ENCODE measurements around the gene WNK3. TPM values are rescaled to one million over a fixed set of nuclear protein-coding genes. Genes with fewer than 3 reads are reported as not detected.
"Not testable (repeated sequence)": the region's sequence is repeated elsewhere in the genome, so short reads cannot be mapped to it uniquely, and the experiment has no call there.

Gene WNK3
- 15.8 to 17.2 TPM (median 15.9 TPM) in 3 replicates for total RNA-seq

DNA sequence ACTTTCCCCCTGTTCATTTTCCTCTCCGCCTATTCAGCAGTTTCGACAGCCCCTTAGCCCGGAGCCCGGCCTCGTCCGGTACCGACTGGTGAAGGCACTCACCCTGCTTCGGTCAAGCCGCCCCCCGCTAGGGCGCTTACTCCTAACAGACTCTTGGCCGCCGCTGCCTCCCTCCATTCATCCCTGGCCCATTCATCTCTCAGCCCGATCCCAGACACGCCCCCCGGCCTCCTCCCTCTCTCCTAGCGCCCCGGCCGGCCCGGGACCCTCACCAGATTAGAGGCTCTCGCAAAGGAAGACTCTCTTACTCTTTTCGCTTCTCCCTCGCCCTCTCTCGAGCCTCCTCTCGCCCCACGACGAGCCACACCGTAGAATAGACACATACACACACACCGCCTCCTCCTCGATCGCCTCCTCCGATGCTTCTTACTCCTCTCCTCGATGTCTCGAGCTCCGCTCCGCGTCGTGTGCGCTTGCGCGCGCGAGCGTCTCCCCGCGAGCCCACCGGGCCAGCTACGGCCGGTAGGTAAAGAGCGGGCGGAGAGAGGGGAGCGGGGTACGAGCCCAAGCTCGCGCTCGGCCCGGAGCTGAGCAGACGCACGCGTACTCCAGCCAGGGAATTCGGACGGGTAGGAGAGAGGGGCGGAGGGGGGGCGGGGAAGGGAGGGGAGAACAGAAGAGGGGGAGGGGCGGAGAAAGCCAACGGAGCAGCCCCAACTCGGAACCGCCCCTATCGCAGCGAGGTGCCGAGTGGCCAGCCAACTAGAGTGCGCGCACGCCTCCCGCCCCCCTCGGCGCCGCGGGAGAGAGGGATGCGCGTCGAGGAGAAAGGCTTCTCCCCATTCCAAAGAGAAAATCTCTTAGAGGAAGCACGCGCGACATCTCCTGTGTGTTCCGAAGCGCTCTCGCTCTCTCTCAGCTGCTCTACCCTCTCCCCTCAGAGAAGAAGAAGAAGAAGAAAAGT, at the start of gene WNK3:
WNK3 (minus strand) TSS at position 633 of the 964 bp plus-strand sequence.
- Mint-ChIP-seq H3K36me3 (peaks cover 3% of the 10 kb centered on the region), H3K27me3 (ENCODE audit: low read depth) (no peaks in the 10 kb centered on the region), H3K4me1 (peaks cover 26% of the 10 kb centered on the region), H3K4me3 (peak within 1 kb of the TSS; percentile 95), H3K9me3 (peaks cover 3% of the 10 kb centered on the region), H3K27ac (peak within 1 kb of the TSS; percentile 99)
- no peak for TF ChIP-seq CTCF (IDR thresholded peaks at IDR 0.05; ENCODE audit: unreplicated experiment)
- peak; percentile 69 to 78 for DNase-seq (ENCODE audit: low spot score in 2 of 2, unreplicated experiment in 2 of 2)

DNA sequence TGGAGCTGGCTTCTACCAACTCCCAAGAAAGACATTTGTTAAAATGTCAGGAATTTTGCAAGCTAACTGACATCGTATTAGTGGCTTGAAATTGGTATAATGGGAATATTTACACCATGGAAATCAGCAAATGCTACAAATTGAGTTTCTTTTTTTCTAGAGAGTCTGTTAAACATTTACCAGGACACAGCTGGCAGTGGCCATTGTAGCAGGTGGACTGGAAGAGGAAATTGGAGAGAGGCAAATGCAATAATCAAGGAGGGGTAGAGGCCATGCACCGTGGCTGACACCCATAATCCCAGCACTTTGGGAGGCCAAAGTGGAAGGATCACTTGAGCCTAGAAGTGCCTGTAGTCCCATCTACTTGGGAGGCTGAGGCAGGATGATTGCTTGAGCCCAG, 49.4 kb upstream of the WNK3 start:
- TF ChIP-seq CTCF (IDR thresholded peaks at IDR 0.05; ENCODE audit: unreplicated experiment): no peak
- no peaks in the 10 kb centered on the region for H3K4me1 Mint-ChIP-seq
- H3K27ac Mint-ChIP-seq: no peak overlapping the region
- no peak for DNase-seq (ENCODE audit: low spot score in 2 of 2, unreplicated experiment in 2 of 2)
- H3K27me3 Mint-ChIP-seq (ENCODE audit: low read depth): no peaks in the 10 kb centered on the region
- H3K9me3 Mint-ChIP-seq: peaks cover 18% of the 10 kb centered on the region
- H3K36me3 Mint-ChIP-seq: no peaks in the 10 kb centered on the region
- no peak overlapping the region for H3K4me3 Mint-ChIP-seq

- Mint-ChIP-seq H3K4me3 (no peak overlapping the region), H3K36me3 (no peaks in the 10 kb centered on the region), H3K27ac (peak overlapping the region; percentile 86), H3K4me1 (peaks cover 2% of the 10 kb centered on the region), H3K9me3 (peaks cover 12% of the 10 kb centered on the region), H3K27me3 (ENCODE audit: low read depth) (no peaks in the 10 kb centered on the region)
- DNase-seq (ENCODE audit: low spot score in 2 of 2, unreplicated experiment in 2 of 2): no peak
- no peak for TF ChIP-seq CTCF (IDR thresholded peaks at IDR 0.05; ENCODE audit: unreplicated experiment)
These were observed 39.3 kb upstream of the WNK3 start for GRCh38 chrX:54397113-54397512.

DNA sequence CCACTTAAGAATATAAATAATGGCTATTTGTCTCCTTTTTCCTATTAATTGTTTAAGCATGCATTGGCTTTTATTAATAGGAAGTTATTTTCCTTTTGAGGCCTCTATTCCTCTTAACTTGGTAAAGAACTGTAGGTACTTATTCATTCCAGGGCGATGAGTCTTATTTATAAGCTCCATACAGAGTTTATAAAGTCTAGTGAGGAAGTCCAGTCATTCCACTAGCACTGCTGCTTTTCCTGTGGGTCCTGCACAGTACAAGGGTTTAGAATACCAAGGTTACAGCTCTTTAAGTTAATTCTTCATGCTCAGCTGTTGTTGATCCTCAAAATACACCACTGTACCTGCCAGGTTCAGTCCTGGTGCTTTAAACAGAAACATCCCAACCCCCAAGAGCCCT, 28.5 kb upstream of the WNK3 start:
- Mint-ChIP-seq H3K9me3 (peaks cover 13% of the 10 kb centered on the region), H3K4me1 (no peaks in the 10 kb centered on the region), H3K27ac (no peak overlapping the region)

GRCh38 chrX:54384661-54385060, 26.8 kb upstream of the WNK3 start:
- H3K9me3 Mint-ChIP-seq; H3K4me3 Mint-ChIP-seq; H3K4me1 Mint-ChIP-seq; H3K27me3 Mint-ChIP-seq (ENCODE audit: low read depth); DNase-seq (ENCODE audit: low spot score in 2 of 2, unreplicated experiment in 2 of 2); H3K36me3 Mint-ChIP-seq; H3K27ac Mint-ChIP-seq: not testable (repeated sequence)

More for the DNA sequence above, 28.5 kb upstream of the WNK3 start:
- DNase-seq (ENCODE audit: low spot score in 2 of 2, unreplicated experiment in 2 of 2): no peak
- Mint-ChIP-seq H3K27me3 (ENCODE audit: low read depth) (no peaks in the 10 kb centered on the region), H3K4me3 (no peak overlapping the region), H3K36me3 (no peaks in the 10 kb centered on the region)
- no peak for TF ChIP-seq CTCF (IDR thresholded peaks at IDR 0.05; ENCODE audit: unreplicated experiment)

DNA sequence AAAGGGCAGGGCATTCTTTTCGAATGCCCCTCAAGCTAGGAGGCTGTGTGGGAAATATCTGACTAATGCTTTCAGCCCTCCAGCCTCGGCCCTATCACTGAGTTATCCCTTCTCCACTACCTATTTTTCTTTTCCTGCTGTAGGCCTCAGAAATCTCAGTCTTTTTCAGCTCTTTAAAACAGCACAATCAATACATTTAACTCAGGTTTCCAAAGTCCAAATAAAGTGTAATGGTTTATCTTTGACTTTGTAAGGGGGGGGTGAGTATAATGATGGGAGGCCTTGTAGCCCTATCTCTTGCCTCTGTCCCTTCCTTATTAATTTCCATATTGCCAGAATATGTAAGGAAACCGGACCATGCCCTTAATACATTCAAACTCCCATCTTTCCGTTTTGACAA, 1.6 kb upstream of the WNK3 start:
- peaks cover 26% of the 10 kb centered on the region for H3K4me1 Mint-ChIP-seq
- H3K9me3 Mint-ChIP-seq: no peaks in the 10 kb centered on the region
- no peaks in the 10 kb centered on the region for H3K27me3 Mint-ChIP-seq (ENCODE audit: low read depth)
- H3K4me3 Mint-ChIP-seq: peak overlapping the region; percentile 95
- DNase-seq (ENCODE audit: low spot score in 2 of 2, unreplicated experiment in 2 of 2): no peak
- H3K36me3 Mint-ChIP-seq: no peaks in the 10 kb centered on the region
- H3K27ac Mint-ChIP-seq: peak overlapping the region; percentile 97
- no peak for TF ChIP-seq CTCF (IDR thresholded peaks at IDR 0.05; ENCODE audit: unreplicated experiment)

Data from mesothelial cell of epicardium (in vitro differentiated cells).